HEK293 (cell line): ENCODE measurements around the gene KRTAP9-8.

Experiments used
- CTCF ChIP-seq: fragments of 450-650 bp; formaldehyde crosslinking; IDR thresholded peaks from 2 replicates; pipeline ENCODE4 v1.5.1; 2016; ENCODE audit warnings: missing biosample characterization, missing genetic modification characterization
- GLI4 ChIP-seq: fragments of 450-650 bp; formaldehyde crosslinking; IDR thresholded peaks from 2 replicates; pipeline ENCODE4 v1.5.1; 2016; ENCODE audit warnings: missing biosample characterization, missing genetic modification characterization
- SALL2 ChIP-seq: fragments of 450-650 bp; formaldehyde crosslinking; IDR thresholded peaks from 2 replicates; pipeline ENCODE4 v1.5.0; 2017; ENCODE audit warnings: missing biosample characterization, mild to moderate bottlenecking, missing genetic modification characterization, borderline replicate concordance
- ZBTB17 ChIP-seq: fragments of 450-650 bp; formaldehyde crosslinking; IDR thresholded peaks from 2 replicates; pipeline ENCODE4 v1.5.1; 2016; ENCODE audit warnings: missing biosample characterization, missing genetic modification characterization
- ZBTB49 ChIP-seq: fragments of 450-650 bp; formaldehyde crosslinking; IDR thresholded peaks from 2 replicates; pipeline ENCODE4 v1.5.1; 2016; ENCODE audit warnings: missing biosample characterization, missing genetic modification characterization, low read depth
- ZNF274 ChIP-seq, 2 experiments: fragments of 200-500 bp in 1 of 2; fragments of 450-650 bp in 1 of 2; sonication (Bioruptor generic) in 1 of 2; formaldehyde crosslinking in 1 of 2; IDR thresholded peaks; 2 replicates each; pipeline versions ENCODE4 v1.5.1 to v1.6.1; 2014 to 2016; ENCODE audit warnings: borderline replicate concordance in 1 of 2, inconsistent platforms in 1 of 2, low read length in 1 of 2, missing biosample characterization in 1 of 2, missing genetic modification characterization in 1 of 2
- ZNF324 ChIP-seq: fragments of 450-650 bp; formaldehyde crosslinking; IDR thresholded peaks from 2 replicates; pipeline ENCODE4 v1.5.1; 2016; ENCODE audit warnings: missing biosample characterization, missing genetic modification characterization
- ZNF391 ChIP-seq: fragments of 450-650 bp; formaldehyde crosslinking; IDR thresholded peaks from 2 replicates; pipeline ENCODE4 v1.5.1; 2016; ENCODE audit warnings: low read depth, missing biosample characterization, missing genetic modification characterization, borderline replicate concordance
- ZNF48 ChIP-seq: fragments of 450-650 bp; formaldehyde crosslinking; IDR thresholded peaks from 2 replicates; pipeline ENCODE4 v1.5.1; 2016; ENCODE audit warnings: missing biosample characterization, missing genetic modification characterization
- ZNF830 ChIP-seq: fragments of 450-650 bp; IDR thresholded peaks from 2 replicates; pipeline ENCODE4 v1.5.0; 2018; ENCODE audit warnings: missing biosample characterization, missing genetic modification characterization, low read depth, mild to moderate bottlenecking, moderate library complexity

GRCh38 chr17:41196068-41196467 is 41.7 kb upstream of the KRTAP9-8 start:
- TF ChIP-seq ZBTB49 (no peak), CTCF (tag by site-specific recombination) (no peak), SALL2 (tag by site-specific recombination) (no peak), GLI4 (tag by site-specific recombination) (no peak), ZNF391 (no peak), ZNF48 (no peak), ZNF830 (tag by site-specific recombination) (no peak), ZBTB17 (tag by site-specific recombination) (no peak), ZNF274 (IDR thresholded peaks at IDR 0.05; ENCODE audit: low read length) (no peak), ZNF274 (tag by site-specific recombination; IDR thresholded peaks at IDR 0.05; ENCODE audit: borderline replicate concordance) (no peak), ZNF324 (tag by site-specific recombination) (no peak)
